Measurements from ENCODE around the gene KRTAP5-8. TPM values are rescaled to one million over a fixed set of nuclear protein-coding genes. Genes with fewer than 3 reads are reported as not detected.
"Not testable (repeated sequence)": the region's sequence is repeated elsewhere in the genome, so short reads cannot be mapped to it uniquely, and the experiment has no call there.

Gene KRTAP5-8
- total RNA-seq, 1 donor = 0.36 TPM

DNA sequence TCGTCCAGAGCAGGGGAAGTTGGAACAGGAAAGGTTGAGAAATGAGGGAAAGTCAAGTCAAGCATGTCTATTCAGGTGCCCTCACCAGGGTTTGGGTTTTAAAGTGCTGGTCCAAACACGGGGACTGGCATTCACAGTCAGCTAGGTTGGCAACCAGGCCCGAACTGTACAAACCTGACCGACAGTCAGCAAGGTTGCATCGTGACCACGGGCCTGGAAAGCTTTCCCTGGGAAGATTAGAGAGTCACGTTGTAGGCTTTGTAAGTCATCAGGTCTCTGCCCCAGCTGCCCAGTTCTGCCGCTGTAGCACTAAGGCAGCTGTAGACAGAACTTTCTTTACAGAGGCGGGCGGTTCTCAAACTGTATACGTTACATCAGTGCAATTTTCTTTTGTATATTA lies 35.0 kb downstream of the KRTAP5-8 start:
- peak; percentile 39 for DNase-seq (ENCODE audit: insufficient read length, low spot score, missing footprints)
- no peak overlapping the region for H3K27ac ChIP-seq (ENCODE audit: low read depth, low read length)
- H2AFZ ChIP-seq (ENCODE audit: low read length) = no peak overlapping the region
- H3K36me3 ChIP-seq (ENCODE audit: insufficient read depth, low read length) = no peaks in the 10 kb centered on the region
- H3K27me3 ChIP-seq (ENCODE audit: insufficient read depth, low read length) = peaks cover 33% of the 10 kb centered on the region
- H3K4me2 ChIP-seq (ENCODE audit: insufficient read depth, low read length) = no peak overlapping the region
- TF ChIP-seq, protein P1, sequence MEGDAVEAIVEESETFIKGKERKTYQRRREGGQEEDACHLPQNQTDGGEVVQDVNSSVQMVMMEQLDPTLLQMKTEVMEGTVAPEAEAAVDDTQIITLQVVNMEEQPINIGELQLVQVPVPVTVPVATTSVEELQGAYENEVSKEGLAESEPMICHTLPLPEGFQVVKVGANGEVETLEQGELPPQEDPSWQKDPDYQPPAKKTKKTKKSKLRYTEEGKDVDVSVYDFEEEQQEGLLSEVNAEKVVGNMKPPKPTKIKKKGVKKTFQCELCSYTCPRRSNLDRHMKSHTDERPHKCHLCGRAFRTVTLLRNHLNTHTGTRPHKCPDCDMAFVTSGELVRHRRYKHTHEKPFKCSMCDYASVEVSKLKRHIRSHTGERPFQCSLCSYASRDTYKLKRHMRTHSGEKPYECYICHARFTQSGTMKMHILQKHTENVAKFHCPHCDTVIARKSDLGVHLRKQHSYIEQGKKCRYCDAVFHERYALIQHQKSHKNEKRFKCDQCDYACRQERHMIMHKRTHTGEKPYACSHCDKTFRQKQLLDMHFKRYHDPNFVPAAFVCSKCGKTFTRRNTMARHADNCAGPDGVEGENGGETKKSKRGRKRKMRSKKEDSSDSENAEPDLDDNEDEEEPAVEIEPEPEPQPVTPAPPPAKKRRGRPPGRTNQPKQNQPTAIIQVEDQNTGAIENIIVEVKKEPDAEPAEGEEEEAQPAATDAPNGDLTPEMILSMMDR (IDR thresholded peaks at IDR 0.05; ENCODE audit: extremely low read depth, low read depth, low read length) = no peak
- no peaks in the 10 kb centered on the region for H3K4me1 ChIP-seq (ENCODE audit: insufficient read depth, low read length)
- no peak overlapping the region for H3K4me3 ChIP-seq (ENCODE audit: insufficient read depth, low read length)
- no peaks in the 10 kb centered on the region for H3K79me2 ChIP-seq (ENCODE audit: insufficient read depth, low read length)
- H4K20me1 ChIP-seq (ENCODE audit: insufficient read depth, low read length) = no peaks in the 10 kb centered on the region
- no peaks in the 10 kb centered on the region for H3K9me3 ChIP-seq (ENCODE audit: low read depth, low read length)

DNA sequence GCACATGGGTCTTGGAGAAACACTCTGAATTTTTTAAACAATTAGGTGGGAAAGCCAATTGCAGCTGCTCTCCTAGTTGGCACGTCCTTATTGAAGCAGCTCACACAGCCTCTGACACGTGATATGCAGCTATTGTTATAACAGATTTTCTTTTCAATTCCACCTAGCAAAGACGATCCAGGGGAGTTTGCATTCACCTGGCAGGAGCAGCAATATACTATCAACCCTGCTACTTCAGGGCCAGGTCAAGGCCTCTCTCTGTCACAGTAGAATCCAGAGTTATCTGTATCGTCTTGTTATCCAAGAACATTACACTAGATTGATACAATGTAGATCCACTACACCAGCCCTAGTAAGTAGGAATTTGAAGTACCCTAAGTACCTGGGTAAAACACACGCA lies 36.6 kb downstream of the KRTAP5-8 start:
- Histone ChIP-seq H3K4me3 (ENCODE audit: insufficient read depth, low read length) (no peak overlapping the region), H3K27ac (ENCODE audit: low read depth, low read length) (no peak overlapping the region), H3K4me2 (ENCODE audit: insufficient read depth, low read length) (no peak overlapping the region), H3K4me1 (ENCODE audit: insufficient read depth, low read length) (no peaks in the 10 kb centered on the region), H4K20me1 (ENCODE audit: insufficient read depth, low read length) (no peaks in the 10 kb centered on the region), H2AFZ (ENCODE audit: low read length) (no peak overlapping the region), H3K27me3 (ENCODE audit: insufficient read depth, low read length) (peaks cover 29% of the 10 kb centered on the region), H3K79me2 (ENCODE audit: insufficient read depth, low read length) (no peaks in the 10 kb centered on the region), H3K9me3 (ENCODE audit: low read depth, low read length) (no peaks in the 10 kb centered on the region), H3K36me3 (ENCODE audit: insufficient read depth, low read length) (no peaks in the 10 kb centered on the region)
- DNase-seq (ENCODE audit: insufficient read length, low spot score, missing footprints) = no peak
- TF ChIP-seq, protein P1 (IDR thresholded peaks at IDR 0.05; ENCODE audit: extremely low read depth, low read depth, low read length) = no peak

DNA sequence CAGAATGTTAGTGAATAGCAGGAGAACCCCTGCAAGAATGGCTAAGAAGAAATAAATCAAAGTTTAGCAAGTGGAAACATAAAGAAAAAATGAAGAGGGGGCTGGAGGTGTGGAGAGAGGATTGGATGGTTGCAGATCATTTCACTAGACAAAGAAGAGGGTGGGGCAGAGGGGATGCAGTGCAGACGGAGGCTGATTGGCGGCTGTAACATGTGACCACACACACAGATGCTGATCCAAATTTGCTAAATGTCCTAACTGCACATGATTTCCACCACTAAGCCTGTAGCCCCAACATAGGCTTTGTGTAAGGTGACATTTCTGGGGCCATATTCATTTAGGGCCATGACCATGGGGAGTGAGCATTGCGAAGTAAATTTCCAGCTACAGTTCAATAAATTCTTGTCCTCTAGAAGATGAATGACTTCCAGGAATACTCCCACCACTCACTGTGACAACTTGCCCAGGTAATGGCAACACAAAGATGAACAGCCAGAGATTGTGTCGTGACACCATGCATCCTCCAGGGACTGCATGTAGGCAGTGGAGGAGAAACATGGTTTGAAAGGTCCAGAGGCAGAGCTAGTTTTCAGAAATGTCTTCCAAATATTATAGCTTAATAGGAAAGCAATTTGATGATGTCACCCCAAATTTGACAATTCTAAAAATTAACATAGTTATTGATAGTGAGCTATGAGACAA lies 38.0 kb downstream of the KRTAP5-8 start:
- Histone ChIP-seq H3K4me1 (ENCODE audit: insufficient read depth, low read length) (no peaks in the 10 kb centered on the region), H4K20me1 (ENCODE audit: insufficient read depth, low read length) (no peaks in the 10 kb centered on the region), H3K27me3 (ENCODE audit: insufficient read depth, low read length) (peaks cover 29% of the 10 kb centered on the region), H3K4me3 (ENCODE audit: insufficient read depth, low read length) (no peak overlapping the region), H3K36me3 (ENCODE audit: insufficient read depth, low read length) (no peaks in the 10 kb centered on the region), H2AFZ (ENCODE audit: low read length) (no peak overlapping the region), H3K27ac (ENCODE audit: low read depth, low read length) (no peak overlapping the region), H3K79me2 (ENCODE audit: insufficient read depth, low read length) (no peaks in the 10 kb centered on the region), H3K9me3 (ENCODE audit: low read depth, low read length) (no peaks in the 10 kb centered on the region), H3K4me2 (ENCODE audit: insufficient read depth, low read length) (no peak overlapping the region)
- TF ChIP-seq, protein P1 (IDR thresholded peaks at IDR 0.05; ENCODE audit: extremely low read depth, low read depth, low read length) = no peak
- no peak for DNase-seq (ENCODE audit: insufficient read length, low spot score, missing footprints)

DNA sequence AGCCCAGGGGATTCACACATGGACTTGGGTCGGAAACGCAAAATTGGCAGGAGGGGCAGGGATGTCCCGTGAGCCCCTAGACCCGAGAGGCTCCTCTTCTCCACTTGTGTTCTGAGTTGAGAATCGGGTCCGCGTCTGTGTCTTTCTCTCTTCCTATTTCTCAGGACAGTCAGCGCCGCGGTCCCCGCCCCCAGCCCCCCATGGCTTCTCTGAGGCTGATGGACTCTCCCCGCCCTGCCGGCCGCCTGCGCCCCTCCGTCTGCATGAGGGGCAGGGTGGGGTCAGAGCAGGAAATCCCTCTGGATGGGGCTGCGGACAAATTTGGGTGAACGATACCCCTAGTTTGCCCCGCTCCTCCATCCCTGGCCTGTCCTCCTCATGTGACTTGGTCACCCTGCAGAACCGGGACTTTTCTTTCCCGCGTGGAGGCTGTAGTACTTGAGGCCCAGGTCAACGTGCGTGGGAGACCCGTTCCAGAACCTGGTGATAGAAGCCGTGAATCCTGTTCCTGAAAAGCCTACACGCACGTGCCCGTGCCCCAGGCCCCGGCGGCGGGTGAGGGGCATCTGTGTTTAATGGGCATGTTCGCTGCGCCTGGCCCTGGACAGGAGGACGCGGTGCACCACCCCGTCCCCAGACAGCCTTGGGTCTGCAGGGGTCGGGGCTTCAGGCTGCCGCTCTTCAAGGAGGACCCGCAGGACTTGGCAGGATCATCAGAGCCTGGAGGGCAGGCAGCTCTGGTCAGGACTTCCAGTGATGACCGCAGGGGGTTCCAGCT lies 39.1 kb downstream of the KRTAP5-8 start:
- H3K4me2 ChIP-seq (ENCODE audit: insufficient read depth, low read length); H3K79me2 ChIP-seq (ENCODE audit: insufficient read depth, low read length); H4K20me1 ChIP-seq (ENCODE audit: insufficient read depth, low read length); H3K9me3 ChIP-seq (ENCODE audit: low read depth, low read length); DNase-seq (ENCODE audit: insufficient read length, low spot score, missing footprints); H2AFZ ChIP-seq (ENCODE audit: low read length); H3K4me1 ChIP-seq (ENCODE audit: insufficient read depth, low read length); H3K4me3 ChIP-seq (ENCODE audit: insufficient read depth, low read length); H3K36me3 ChIP-seq (ENCODE audit: insufficient read depth, low read length); H3K27ac ChIP-seq (ENCODE audit: low read depth, low read length): not testable (repeated sequence)
- H3K27me3 ChIP-seq (ENCODE audit: insufficient read depth, low read length) = peaks cover 29% of the 10 kb centered on the region

All from osteoblast (primary cell).